PC-3 (cell line): ENCODE results near the gene BICRAL. TPM values are rescaled to one million over a fixed set of nuclear protein-coding genes. Genes with fewer than 3 reads are reported as not detected.

Experiments
- ATAC-seq: fragments of 200-7000 bp; cut with Tn5 transposase; 2 replicates; pipeline ENCODE4 v1.9.1; 2020; ENCODE audit warnings: mild to moderate bottlenecking, moderate library complexity
- BruUV-seq: library from RNA; stranded (reverse); fragments of 400-500 nt; replicated peaks from 2 replicates; lab custom pipeline; 2021; lab: Mats Ljungman, UMichigan
- CTCF ChIA-PET: fragments of 300-600 bp; sonication (Branson Sonifier 250); formaldehyde crosslinking; loops from one replicate; lab custom pipeline; 2022; ENCODE audit warnings: antibody characterized with exemption; lab: Charles Lee
- POLR2A ChIA-PET: fragments of 300-600 bp; sonication (Branson Sonifier 250); formaldehyde crosslinking; loops from one replicate; lab custom pipeline; 2022; ENCODE audit warnings: antibody characterized with exemption; ENCODE audit not compliant: unreplicated experiment; lab: Charles Lee
- DNase-seq: peaks from one replicate; pipeline ENCODE4 v3.0.0-alpha.2; 2015
- H2AFZ ChIP-seq: fragments of 300-600 bp; sonication (generic); 2 replicates; pipeline ENCODE4 v1.6.0; 2016; ENCODE audit warnings: antibody characterized with exemption, low read length
- H3F3A ChIP-seq: fragments of 300-600 bp; sonication (generic); one replicate; pipeline ENCODE4 v1.6.0; 2017; ENCODE audit warnings: antibody characterized with exemption, low read length, control low read depth, mild to moderate bottlenecking; ENCODE audit not compliant: unreplicated experiment
- H3K27ac ChIP-seq: fragments of 300-600 bp; sonication (generic); 2 replicates; pipeline ENCODE4 v1.5.1; 2016; ENCODE audit warnings: mild to moderate bottlenecking, low read length
- H3K27me3 ChIP-seq: fragments of 300-600 bp; sonication (generic); 2 replicates; pipeline ENCODE4 v1.6.1; 2016; ENCODE audit warnings: low read length, mixed read lengths
- H3K36me3 ChIP-seq: fragments of 300-600 bp; sonication (generic); 2 replicates; pipeline ENCODE4 v1.6.1; 2016; ENCODE audit warnings: low read depth, mixed run types, low read length, mixed read lengths
- H3K4me1 ChIP-seq: fragments of 300-600 bp; sonication (generic); 2 replicates; pipeline ENCODE4 v1.5.1; 2016; ENCODE audit warnings: low read length; ENCODE audit not compliant: insufficient read depth
- H3K4me2 ChIP-seq: fragments of 300-600 bp; sonication (generic); 2 replicates; pipeline ENCODE4 v1.6.0; 2016; ENCODE audit warnings: low read length
- H3K4me3 ChIP-seq: fragments of 300-600 bp; sonication (generic); 2 replicates; pipeline ENCODE4 v1.5.1; 2016; ENCODE audit warnings: mild to moderate bottlenecking, low read length, mixed read lengths
- H3K79me2 ChIP-seq: fragments of 300-600 bp; sonication (generic); 2 replicates; pipeline ENCODE4 v1.6.1; 2017; ENCODE audit warnings: low read length, mixed read lengths
- H3K9ac ChIP-seq: fragments of 300-600 bp; sonication (generic); 2 replicates; pipeline ENCODE4 v1.6.0; 2016; ENCODE audit warnings: mild to moderate bottlenecking, low read length
- H3K9me2 ChIP-seq: fragments of 300-600 bp; sonication (generic); replicated peaks from 2 replicates; pipeline ENCODE4 v1.6.1; 2016; ENCODE audit warnings: mixed run types, low read length, mixed read lengths
- H3K9me3 ChIP-seq: fragments of 300-600 bp; sonication (generic); 2 replicates; pipeline ENCODE4 v1.6.1; 2016; ENCODE audit warnings: low read length, mixed read lengths
- H4K20me1 ChIP-seq: fragments of 300-600 bp; sonication (generic); 2 replicates; pipeline ENCODE4 v1.6.1; 2016; ENCODE audit warnings: low read length, mixed read lengths
- EZH2 ChIP-seq: fragments of 300-600 bp; sonication (generic); IDR thresholded peaks from one replicate; pipeline ENCODE4 v1.6.1; 2017; ENCODE audit warnings: antibody characterized with exemption, mild to moderate bottlenecking, low read length; ENCODE audit not compliant: unreplicated experiment
- EZH2phosphoT487 ChIP-seq: fragments of 300-600 bp; sonication (generic); IDR thresholded peaks from 2 replicates; pipeline ENCODE4 v1.6.1; 2018; ENCODE audit warnings: mild to moderate bottlenecking, antibody characterized with exemption, low read length, borderline replicate concordance
- intact Hi-C: fragments of 100-400 bp; cut with micrococcal nuclease; formaldehyde crosslinking; loops from 2 replicates; pipeline ENCODE4 v1.9.0; 2023
- total RNA-seq: library from RNA; depleted of rRNA; stranded (reverse); fragments of >200 nt; gene quantifications from 2 replicates; pipeline ENCODE4 v1.2.3, GENCODE V29; 2014
- TF ChIP-seq, protein P1 (sequence below): fragments of 300-600 bp; sonication (generic); conservative IDR thresholded peaks from 2 replicates; pipeline ENCODE4 v1.5.1; 2017; ENCODE audit warnings: antibody characterized with exemption, low read depth, mild to moderate bottlenecking, low read length

The BICRAL gene
- total RNA-seq, 1 experiment from 2014 or later: 3.3 TPM

DNA sequence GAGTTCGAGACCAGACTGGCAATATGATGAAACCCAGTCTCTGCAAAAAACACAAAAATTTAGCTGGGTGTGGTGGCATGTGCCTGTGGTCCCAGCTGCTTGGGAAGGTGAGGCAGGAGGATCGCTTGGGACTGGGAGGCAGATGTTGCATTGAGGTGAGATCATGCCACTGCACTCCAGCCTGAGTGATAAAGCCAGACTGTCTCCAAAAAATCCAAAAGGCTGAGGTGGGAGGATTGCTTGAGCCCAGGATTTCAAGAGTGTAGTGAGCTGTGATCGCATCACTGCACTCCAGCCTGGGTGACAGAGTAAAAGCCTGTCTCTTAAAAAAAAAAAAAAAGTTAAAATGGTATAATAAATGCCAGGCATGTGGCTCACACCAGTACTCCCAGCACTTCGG lies 132.7 kb downstream of the BICRAL start:
- no peak for ATAC-seq
- POLR2A ChIA-PET: interaction anchor here (0.7 kb wide), 1 partner anchor 773 kb away, joined by 3 read pairs; the partner anchor contains the start of gene MRPS18A
- no peak overlapping the region for H3K9ac ChIP-seq

DNA sequence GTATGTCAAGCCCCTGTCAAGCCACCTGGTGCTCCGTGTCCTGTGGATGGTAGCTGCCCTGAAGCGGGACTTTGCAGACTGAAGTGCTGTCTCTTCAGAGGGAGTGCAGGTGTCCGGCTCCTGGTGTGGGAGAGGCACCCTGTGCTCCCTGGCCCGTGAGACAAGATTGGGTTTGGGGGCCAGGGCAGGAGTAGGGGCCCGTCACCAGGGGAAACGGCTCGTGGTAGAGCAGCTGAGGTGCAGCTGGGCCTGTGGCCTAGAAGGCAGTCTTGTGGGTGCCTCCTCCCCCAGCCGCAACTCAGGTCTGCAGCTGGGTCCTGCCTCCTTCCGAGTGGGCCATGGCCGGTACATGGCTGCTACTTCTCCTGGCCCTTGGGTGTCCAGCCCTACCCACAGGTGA lies 133.9 kb downstream of the BICRAL start, which contains the start of gene PTCRA:
Gene PTCRA (plus strand): TSS at position 322 of the 400 bp plus-strand sequence. CDS start 17 bp downstream, at position 339.
- no peaks in the 10 kb centered on the region for H3K9me2 ChIP-seq
- intact Hi-C loops: no loop called here
- no peaks in the 10 kb centered on the region for H4K20me1 ChIP-seq
- H3K4me1 ChIP-seq: peaks cover 4% of the 10 kb centered on the region; the same call in 1 of the 2 replicates
- H3K36me3 ChIP-seq: no peaks in the 10 kb centered on the region
- H3K4me2 ChIP-seq: no peak within 1 kb of the TSS
- H3K27me3 ChIP-seq: no peaks in the 10 kb centered on the region
- no peak within 1 kb of the TSS for H3K9ac ChIP-seq
- H3K9me3 ChIP-seq: no peaks in the 10 kb centered on the region
- no peaks in the 10 kb centered on the region for H3F3A ChIP-seq
- no TSS peak for BruUV-seq
- H3K27ac ChIP-seq: no peak within 1 kb of the TSS
- ATAC-seq (no peak), DNase-seq (no peak)
- CTCF ChIA-PET: no interaction called here
- no peak within 1 kb of the TSS for H3K4me3 ChIP-seq
- no peak within 1 kb of the TSS for H2AFZ ChIP-seq
- TF ChIP-seq EZH2: no peak
- TF ChIP-seq EZH2phosphoT487: no peak
- TF ChIP-seq, protein P1, sequence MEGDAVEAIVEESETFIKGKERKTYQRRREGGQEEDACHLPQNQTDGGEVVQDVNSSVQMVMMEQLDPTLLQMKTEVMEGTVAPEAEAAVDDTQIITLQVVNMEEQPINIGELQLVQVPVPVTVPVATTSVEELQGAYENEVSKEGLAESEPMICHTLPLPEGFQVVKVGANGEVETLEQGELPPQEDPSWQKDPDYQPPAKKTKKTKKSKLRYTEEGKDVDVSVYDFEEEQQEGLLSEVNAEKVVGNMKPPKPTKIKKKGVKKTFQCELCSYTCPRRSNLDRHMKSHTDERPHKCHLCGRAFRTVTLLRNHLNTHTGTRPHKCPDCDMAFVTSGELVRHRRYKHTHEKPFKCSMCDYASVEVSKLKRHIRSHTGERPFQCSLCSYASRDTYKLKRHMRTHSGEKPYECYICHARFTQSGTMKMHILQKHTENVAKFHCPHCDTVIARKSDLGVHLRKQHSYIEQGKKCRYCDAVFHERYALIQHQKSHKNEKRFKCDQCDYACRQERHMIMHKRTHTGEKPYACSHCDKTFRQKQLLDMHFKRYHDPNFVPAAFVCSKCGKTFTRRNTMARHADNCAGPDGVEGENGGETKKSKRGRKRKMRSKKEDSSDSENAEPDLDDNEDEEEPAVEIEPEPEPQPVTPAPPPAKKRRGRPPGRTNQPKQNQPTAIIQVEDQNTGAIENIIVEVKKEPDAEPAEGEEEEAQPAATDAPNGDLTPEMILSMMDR: no peak
- POLR2A ChIA-PET: no interaction called here
- H3K79me2 ChIP-seq: no peaks in the 10 kb centered on the region

More for the DNA sequence above, 132.7 kb downstream of the BICRAL start:
- H3K9me3 ChIP-seq: no peaks in the 10 kb centered on the region
- no peaks in the 10 kb centered on the region for H3K79me2 ChIP-seq
- TF ChIP-seq EZH2phosphoT487 (no peak), EZH2 (no peak)
- TF ChIP-seq, protein P1: no peak
- no peaks in the 10 kb centered on the region for H3K27me3 ChIP-seq
- H3K27ac ChIP-seq: no peak overlapping the region
- BruUV-seq: no TSS peak
- intact Hi-C loops: no loop called here
- H3K4me3 ChIP-seq: no peak overlapping the region
- CTCF ChIA-PET: interaction anchor here (0.6 kb wide), 1 partner anchor 26 kb away, joined by 11 read pairs; no protein-coding TSS in a partner anchor
- no peaks in the 10 kb centered on the region for H3K36me3 ChIP-seq
- no peak for DNase-seq
- H4K20me1 ChIP-seq: no peaks in the 10 kb centered on the region
- H3F3A ChIP-seq: no peaks in the 10 kb centered on the region
- no peak overlapping the region for H3K4me2 ChIP-seq
- H3K9me2 ChIP-seq: no peaks in the 10 kb centered on the region
- no peak overlapping the region for H2AFZ ChIP-seq
- H3K4me1 ChIP-seq: no peaks in the 10 kb centered on the region

DNA sequence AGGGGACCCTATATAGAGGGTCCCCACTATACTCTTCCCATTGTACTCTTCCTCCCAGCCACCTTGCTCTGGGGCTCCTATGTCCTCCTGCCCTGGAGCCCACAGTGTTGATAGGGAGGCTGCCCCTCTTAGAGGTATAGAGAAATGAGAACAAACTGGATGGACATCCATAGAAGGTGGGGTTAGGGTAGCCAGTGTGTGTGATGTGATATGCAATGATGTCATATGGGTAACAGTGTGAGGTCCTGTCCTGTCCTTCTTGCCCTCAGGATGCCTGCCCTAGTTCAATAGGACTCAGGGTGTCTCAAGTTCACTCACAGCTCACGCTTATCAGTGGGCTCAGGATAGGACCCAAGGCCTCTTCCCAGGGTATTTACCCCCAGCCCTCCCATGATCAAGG lies 134.4 kb downstream of the BICRAL start:
- DNase-seq (no peak), ATAC-seq (no peak)
- CTCF ChIA-PET: no interaction called here
- Histone ChIP-seq H3K27ac (no peak overlapping the region), H3K4me3 (no peak overlapping the region), H3K9ac (no peak overlapping the region), H3K27me3 (no peaks in the 10 kb centered on the region), H3K79me2 (no peaks in the 10 kb centered on the region), H2AFZ (no peak overlapping the region), H3K4me1 (peaks cover 4% of the 10 kb centered on the region; the same call in 1 of the 2 replicates), H3F3A (no peaks in the 10 kb centered on the region), H3K9me2 (no peaks in the 10 kb centered on the region), H3K4me2 (no peak overlapping the region), H3K9me3 (no peaks in the 10 kb centered on the region), H3K36me3 (no peaks in the 10 kb centered on the region), H4K20me1 (no peaks in the 10 kb centered on the region)
- intact Hi-C loops: no loop called here
- BruUV-seq: no TSS peak
- POLR2A ChIA-PET: no interaction called here
- TF ChIP-seq, protein P1: no peak
- TF ChIP-seq EZH2 (no peak), EZH2phosphoT487 (no peak)
